ENCODE data around the gene CACNB3. TPM values are rescaled to one million over a fixed set of nuclear protein-coding genes. Genes with fewer than 3 reads are reported as not detected.

CACNB3 gene
- total and polyA plus RNA-seq, 2 of the 13 experiments (the other 11 are each of a cell fraction or from before 2014, with no cell fraction given) = 0.29 to 0.54 TPM

DNA sequence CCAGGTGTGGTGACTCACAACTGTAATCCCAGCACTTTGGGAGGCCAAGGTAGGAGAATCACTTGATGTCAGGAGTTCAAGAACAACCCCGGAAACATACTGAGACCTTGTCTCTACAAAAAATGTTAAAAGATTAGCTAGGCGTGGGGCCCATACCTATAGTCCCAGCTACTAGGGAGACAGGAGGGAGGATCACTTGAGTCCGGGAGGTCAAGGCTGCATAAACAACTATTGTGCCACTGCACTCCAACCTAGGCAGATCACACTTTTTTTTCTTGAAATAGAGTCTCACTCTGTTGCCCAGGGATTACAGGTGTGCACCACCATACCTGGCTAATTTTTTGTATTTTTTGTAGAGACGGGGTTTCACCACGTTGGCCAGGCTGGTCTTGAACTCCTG, 41.3 kb downstream of the CACNB3 start (continued):
- TF ChIP-seq ZNF687 (CRISPR knock-in tag; IDR thresholded peaks at IDR 0.05) = no peak
- TF ChIP-seq PHF21A (CRISPR knock-in tag; IDR thresholded peaks at IDR 0.05) = no peak
- TF ChIP-seq TAF1 (CRISPR knock-in tag; IDR thresholded peaks at IDR 0.05) = no peak
- TF ChIP-seq NR0B2 (CRISPR knock-in tag; IDR thresholded peaks at IDR 0.05) = no peak
- TF ChIP-seq PRPF4 (IDR thresholded peaks at IDR 0.05; ENCODE audit: low read depth, low read length, poor library complexity, severe bottlenecking) = no peak
- TF ChIP-seq LBX2 (CRISPR knock-in tag; IDR thresholded peaks at IDR 0.05; ENCODE audit: borderline replicate concordance) = no peak
- TF ChIP-seq HOXD1 (CRISPR knock-in tag; IDR thresholded peaks at IDR 0.05) = no peak
- TF ChIP-seq ZNF605 (CRISPR knock-in tag; IDR thresholded peaks at IDR 0.05) = no peak
- TF ChIP-seq HNRNPL (IDR thresholded peaks at IDR 0.05; ENCODE audit: low read depth, low read length) = no peak
- TF ChIP-seq MIER3 (CRISPR knock-in tag; IDR thresholded peaks at IDR 0.05; ENCODE audit: borderline replicate concordance) = no peak
- TF ChIP-seq AKAP8 (CRISPR knock-in tag; IDR thresholded peaks at IDR 0.05) = no peak
- TF ChIP-seq KLF13 (CRISPR knock-in tag; IDR thresholded peaks at IDR 0.05) = no peak
- peak; percentile 56; the same call in 1 of the 2 replicates for TF ChIP-seq ZMYM2 (CRISPR knock-in tag; IDR thresholded peaks at IDR 0.05)
- peak; percentile 59 for TF ChIP-seq HNF4A (CRISPR knock-in tag; IDR thresholded peaks at IDR 0.05)
- TF ChIP-seq, protein P1, sequence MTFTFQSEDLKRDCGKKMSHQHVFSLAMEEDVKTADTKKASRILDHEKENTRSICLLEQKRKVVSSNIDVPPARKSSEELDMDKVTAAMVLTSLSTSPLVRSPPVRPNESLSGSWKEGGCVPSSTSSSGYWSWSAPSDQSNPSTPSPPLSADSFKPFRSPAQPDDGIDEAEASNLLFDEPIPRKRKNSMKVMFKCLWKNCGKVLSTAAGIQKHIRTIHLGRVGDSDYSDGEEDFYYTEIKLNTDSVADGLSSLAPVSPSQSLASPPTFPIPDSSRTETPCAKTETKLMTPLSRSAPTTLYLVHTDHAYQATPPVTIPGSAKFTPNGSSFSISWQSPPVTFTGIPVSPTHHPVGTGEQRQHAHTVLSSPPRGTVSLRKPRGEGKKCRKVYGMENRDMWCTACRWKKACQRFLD (CRISPR knock-in tag; IDR thresholded peaks at IDR 0.05; ENCODE audit: borderline replicate concordance) = no peak
- TF ChIP-seq ZBTB46 (CRISPR knock-in tag; IDR thresholded peaks at IDR 0.05; ENCODE audit: borderline replicate concordance) = no peak
- no peak for TF ChIP-seq WIZ (CRISPR knock-in tag; IDR thresholded peaks at IDR 0.05)
- TF ChIP-seq XRCC5 (optimal IDR thresholded peaks at IDR 0.05; ENCODE audit: low read length) = no peak
- TF ChIP-seq NR2F1 (CRISPR knock-in tag; IDR thresholded peaks at IDR 0.05) = 0 out of 4 replicates have a peak, but pooled peaks of 1 of the 2 experiments have one; percentile 25
- TF ChIP-seq, protein P2, sequence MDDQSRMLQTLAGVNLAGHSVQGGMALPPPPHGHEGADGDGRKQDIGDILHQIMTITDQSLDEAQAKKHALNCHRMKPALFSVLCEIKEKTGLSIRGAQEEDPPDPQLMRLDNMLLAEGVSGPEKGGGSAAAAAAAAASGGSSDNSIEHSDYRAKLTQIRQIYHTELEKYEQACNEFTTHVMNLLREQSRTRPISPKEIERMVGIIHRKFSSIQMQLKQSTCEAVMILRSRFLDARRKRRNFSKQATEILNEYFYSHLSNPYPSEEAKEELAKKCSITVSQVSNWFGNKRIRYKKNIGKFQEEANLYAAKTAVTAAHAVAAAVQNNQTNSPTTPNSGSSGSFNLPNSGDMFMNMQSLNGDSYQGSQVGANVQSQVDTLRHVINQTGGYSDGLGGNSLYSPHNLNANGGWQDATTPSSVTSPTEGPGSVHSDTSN (CRISPR knock-in tag; IDR thresholded peaks at IDR 0.05; ENCODE audit: borderline replicate concordance) = no peak
- no peak for TF ChIP-seq ZNF776 (CRISPR knock-in tag; IDR thresholded peaks at IDR 0.05)
- TF ChIP-seq XBP1 (CRISPR knock-in tag; IDR thresholded peaks at IDR 0.05) = no peak
